Activated CD8-positive, alpha-beta T cell treated with anti-CD3 and anti-CD28 coated beads, Interleukin-2, amount 10 ng/mL, durations not matched to agents 7 days and 5 days (primary cell): ENCODE results near the gene RNF31. TPM values are rescaled to one million over a fixed set of nuclear protein-coding genes. Genes with fewer than 3 reads are reported as not detected.

ENCODE experiments used
- ATAC-seq: fragments of 150-1000 bp; cut with Tn5 transposase; one replicate; pipeline ENCODE4 v1.10.0; 2021; ENCODE audit warnings: moderate library complexity
- CTCF ChIA-PET: fragments of 350-600 bp; sonication (Branson Sonifier 250); formaldehyde crosslinking; loops from one replicate; lab custom pipeline; 2021; ENCODE audit warnings: antibody characterized with exemption; lab: Charles Lee
- POLR2A ChIA-PET: fragments of 350-600 bp; sonication (Branson Sonifier 250); formaldehyde crosslinking; loops from one replicate; lab custom pipeline; 2021; ENCODE audit warnings: antibody characterized with exemption; lab: Charles Lee
- DNase-seq: peaks from one replicate; pipeline ENCODE4 v3.0.0-alpha.2; 2020
- H3K27ac Mint-ChIP-seq: one replicate; pipeline ENCODE4 v1.8.0; 2021; ENCODE audit warnings: mild to moderate bottlenecking, mixed read lengths
- H3K27me3 Mint-ChIP-seq: one replicate; pipeline ENCODE4 v1.8.0; 2021; ENCODE audit warnings: low read depth, mixed read lengths
- H3K36me3 Mint-ChIP-seq: one replicate; pipeline ENCODE4 v1.8.0; 2021; ENCODE audit warnings: low read depth, mixed read lengths
- H3K4me1 Mint-ChIP-seq: one replicate; pipeline ENCODE4 v1.8.0; 2021; ENCODE audit warnings: low read depth, mixed read lengths
- H3K4me3 Mint-ChIP-seq: one replicate; pipeline ENCODE4 v1.8.0; 2021; ENCODE audit warnings: mild to moderate bottlenecking, mixed read lengths
- H3K9me3 Mint-ChIP-seq: one replicate; pipeline ENCODE4 v1.8.0; 2022; ENCODE audit warnings: mixed read lengths; ENCODE audit not compliant: insufficient read depth
- total RNA-seq, 2 experiments: library from RNA; stranded (reverse); gene quantifications; one replicate each; pipeline ENCODE4 v1.2.3, GENCODE V29; 2021

RNF31 gene
- total RNA-seq, 2 experiments from 2014 or later: 123 to 142 TPM

- Mint-ChIP-seq H3K9me3 (no peaks in the 10 kb centered on the region), H3K36me3 (peaks cover 63% of the 10 kb centered on the region), H3K27me3 (no peaks in the 10 kb centered on the region), H3K27ac (peak overlapping the region; percentile 68), H3K4me1 (peaks cover 54% of the 10 kb centered on the region), H3K4me3 (peak overlapping the region; percentile 97)
- no peak for ATAC-seq
- DNase-seq: no peak
- ChIA-PET POLR2A (interaction anchor here (0.5 to 8.7 kb wide), 5 partner anchors 8 to 44 kb away, joined by 3 to 119 read pairs (median 56); partner anchors contain the start of genes DCAF11, IRF9, NRL and PSME2), CTCF (interaction anchor here (1.5 to 5.2 kb wide), 5 partner anchors 22 to 30 kb away, joined by 3 to 43 read pairs (median 8); partner anchors contain the start of genes DCAF11, IRF9 and NRL)
These were observed 8.7 kb upstream of the RNF31 start for GRCh38 chr14:24138396-24139271.

GRCh38 chr14:24139272-24139934 lies 7.9 kb upstream of the RNF31 start:
- CTCF ChIA-PET: interaction anchor here (1.5 to 5.2 kb wide), 3 partner anchors 21 to 30 kb away, joined by 3 to 37 read pairs (median 4); partner anchors contain the start of gene IRF9
- ATAC-seq (no peak), DNase-seq (peak; percentile 49)
- Mint-ChIP-seq H3K36me3 (peaks cover 69% of the 10 kb centered on the region), H3K4me3 (peak overlapping the region; percentile 97), H3K4me1 (peaks cover 62% of the 10 kb centered on the region), H3K27ac (peak overlapping the region; percentile 68), H3K27me3 (no peaks in the 10 kb centered on the region), H3K9me3 (no peaks in the 10 kb centered on the region)
- POLR2A ChIA-PET: interaction anchor here (2.5 to 4.0 kb wide), 3 partner anchors 8 to 25 kb away, joined by 32 to 56 read pairs (median 48); partner anchors contain the start of genes DCAF11, IRF9, NRL and PSME2

- peak; percentile 92 for ATAC-seq
- Mint-ChIP-seq H3K27me3 (no peaks in the 10 kb centered on the region), H3K36me3 (peaks cover 88% of the 10 kb centered on the region), H3K4me3 (peak within 1 kb of the TSS; percentile 97), H3K9me3 (no peaks in the 10 kb centered on the region), H3K27ac (peak within 1 kb of the TSS; percentile 77), H3K4me1 (peaks cover 66% of the 10 kb centered on the region)
- CTCF ChIA-PET: interaction anchor here (0.7 to 2.2 kb wide), 16 partner anchors 9 to 296 kb away, joined by 3 to 20 read pairs (median 4); partner anchors contain the start of genes CIDEB, DCAF11, IRF9 and NRL
- peak; percentile 100 for DNase-seq
- POLR2A ChIA-PET: interaction anchor here (0.6 to 3.5 kb wide), 14 partner anchors 9 to 289 kb away, joined by 3 to 56 read pairs (median 4); partner anchors contain the start of genes CHMP4A, DCAF11, IRF9 and KHNYN
These were observed 6.0 kb upstream of the RNF31 start, which contains the start of gene EMC9 for GRCh38 chr14:24141097-24141880. Gene EMC9, minus strand, starts transcription at chr14:24141591. Its CDS starts 287 bp downstream, at chr14:24141304.

GRCh38 chr14:24143511-24143910 lies 3.8 kb upstream of the RNF31 start:
- Mint-ChIP-seq H3K36me3 (peaks cover 76% of the 10 kb centered on the region), H3K4me1 (peaks cover 54% of the 10 kb centered on the region), H3K27me3 (no peaks in the 10 kb centered on the region), H3K27ac (peak overlapping the region; percentile 1), H3K9me3 (no peaks in the 10 kb centered on the region), H3K4me3 (no peak overlapping the region)
- no peak for ATAC-seq
- no peak for DNase-seq
- ChIA-PET POLR2A (interaction anchor here (0.7 to 2.2 kb wide), 4 partner anchors 15 to 526 kb away, joined by 3 to 14 read pairs (median 4); partner anchors contain the start of genes DCAF11, IRF9 and NRL), CTCF (interaction anchor here (4.8 to 6.1 kb wide), 2 partner anchors 17 to 28 kb away, joined by 22 to 77 read pairs; partner anchors contain the start of genes DCAF11, IRF9 and NRL)

- peaks cover 76% of the 10 kb centered on the region for H3K36me3 Mint-ChIP-seq
- ATAC-seq (no peak), DNase-seq (no peak)
- H3K27ac Mint-ChIP-seq: peak overlapping the region; percentile 43
- H3K4me1 Mint-ChIP-seq: peaks cover 54% of the 10 kb centered on the region
- no peaks in the 10 kb centered on the region for H3K9me3 Mint-ChIP-seq
- POLR2A ChIA-PET: interaction anchor here (1.0 to 10.1 kb wide), 3 partner anchors 16 to 30 kb away, joined by 5 to 229 read pairs (median 14); partner anchors contain the start of genes DCAF11, IRF9 and NRL
- no peaks in the 10 kb centered on the region for H3K27me3 Mint-ChIP-seq
- H3K4me3 Mint-ChIP-seq: peak overlapping the region; percentile 88
- CTCF ChIA-PET: interaction anchor here (4.8 to 6.1 kb wide), 2 partner anchors 16 to 29 kb away, joined by 22 to 77 read pairs; partner anchors contain the start of genes DCAF11, IRF9 and NRL
These were observed 2.8 kb upstream of the RNF31 start for GRCh38 chr14:24144451-24144850.

- ATAC-seq: no peak
- peaks cover 56% of the 10 kb centered on the region for H3K4me1 Mint-ChIP-seq
- CTCF ChIA-PET: interaction anchor here (3.4 to 6.1 kb wide), 4 partner anchors 9 to 37 kb away, joined by 22 to 77 read pairs (median 26); partner anchors contain the start of genes DCAF11, IRF9, NRL and PSME1
These were observed 2.1 kb upstream of the RNF31 start for GRCh38 chr14:24145219-24145618.

GRCh38 chr14:24145690-24146452 lies 1.4 kb upstream of the RNF31 start:
- ChIA-PET POLR2A (interaction anchor here (0.9 to 10.1 kb wide), 11 partner anchors 9 to 97 kb away, joined by 4 to 229 read pairs (median 13); partner anchors contain the start of genes CHMP4A, DCAF11, IPO4 and IRF9), CTCF (interaction anchor here (0.8 to 6.1 kb wide), 8 partner anchors 9 to 162 kb away, joined by 3 to 77 read pairs (median 16); partner anchors contain the start of genes CIDEB, DCAF11, IRF9 and NRL)
- H3K36me3 Mint-ChIP-seq: peaks cover 77% of the 10 kb centered on the region
- peak overlapping the region; percentile 88 for H3K4me3 Mint-ChIP-seq
- DNase-seq: peak; percentile 29
- no peak for ATAC-seq
- no peaks in the 10 kb centered on the region for H3K27me3 Mint-ChIP-seq
- H3K9me3 Mint-ChIP-seq: no peaks in the 10 kb centered on the region
- peak overlapping the region; percentile 95 for H3K27ac Mint-ChIP-seq
- peaks cover 63% of the 10 kb centered on the region for H3K4me1 Mint-ChIP-seq

More at GRCh38 chr14:24145219-24145618, 2.1 kb upstream of the RNF31 start:
- POLR2A ChIA-PET: interaction anchor here (1.6 to 10.1 kb wide), 6 partner anchors 8 to 71 kb away, joined by 4 to 229 read pairs (median 34); partner anchors contain the start of genes CHMP4A, DCAF11, IRF9 and MDP1
- no peak for DNase-seq
- peaks cover 77% of the 10 kb centered on the region for H3K36me3 Mint-ChIP-seq
- H3K9me3 Mint-ChIP-seq: no peaks in the 10 kb centered on the region
- H3K4me3 Mint-ChIP-seq: peak overlapping the region; percentile 88
- H3K27me3 Mint-ChIP-seq: no peaks in the 10 kb centered on the region
- H3K27ac Mint-ChIP-seq: peak overlapping the region; percentile 95

- Mint-ChIP-seq H3K36me3 (peaks cover 79% of the 10 kb centered on the region), H3K9me3 (no peaks in the 10 kb centered on the region), H3K27ac (peak within 1 kb of the TSS; percentile 95), H3K4me3 (peak within 1 kb of the TSS; percentile 88), H3K4me1 (peaks cover 66% of the 10 kb centered on the region), H3K27me3 (no peaks in the 10 kb centered on the region)
- ChIA-PET POLR2A (interaction anchor here (0.6 to 10.1 kb wide), 16 partner anchors 9 to 536 kb away, joined by 3 to 229 read pairs (median 10); partner anchors contain the start of genes CHMP4A, DCAF11, FITM1 and IPO4), CTCF (interaction anchor here (0.7 to 6.1 kb wide), 10 partner anchors 9 to 161 kb away, joined by 3 to 77 read pairs (median 8); partner anchors contain the start of genes CIDEB, DCAF11, IRF9 and NRL)
- DNase-seq (peak; percentile 96), ATAC-seq (peak; percentile 72)
These were observed 783 bp upstream of the RNF31 start, which contains the start of gene PSME2 for GRCh38 chr14:24146453-24146977. Gene PSME2, minus strand, starts transcription at chr14:24146610. Its CDS starts 29 bp downstream, at chr14:24146581.
